GM21515 (cell line): ENCODE data around the gene TAGAP.

Source experiments
- ATAC-seq: cut with Tn5 transposase; IDR thresholded peaks from one replicate; pipeline ENCODE4 v1.9.1; 2021; ENCODE audit not compliant: unreplicated experiment

Gene TAGAP

DNA sequence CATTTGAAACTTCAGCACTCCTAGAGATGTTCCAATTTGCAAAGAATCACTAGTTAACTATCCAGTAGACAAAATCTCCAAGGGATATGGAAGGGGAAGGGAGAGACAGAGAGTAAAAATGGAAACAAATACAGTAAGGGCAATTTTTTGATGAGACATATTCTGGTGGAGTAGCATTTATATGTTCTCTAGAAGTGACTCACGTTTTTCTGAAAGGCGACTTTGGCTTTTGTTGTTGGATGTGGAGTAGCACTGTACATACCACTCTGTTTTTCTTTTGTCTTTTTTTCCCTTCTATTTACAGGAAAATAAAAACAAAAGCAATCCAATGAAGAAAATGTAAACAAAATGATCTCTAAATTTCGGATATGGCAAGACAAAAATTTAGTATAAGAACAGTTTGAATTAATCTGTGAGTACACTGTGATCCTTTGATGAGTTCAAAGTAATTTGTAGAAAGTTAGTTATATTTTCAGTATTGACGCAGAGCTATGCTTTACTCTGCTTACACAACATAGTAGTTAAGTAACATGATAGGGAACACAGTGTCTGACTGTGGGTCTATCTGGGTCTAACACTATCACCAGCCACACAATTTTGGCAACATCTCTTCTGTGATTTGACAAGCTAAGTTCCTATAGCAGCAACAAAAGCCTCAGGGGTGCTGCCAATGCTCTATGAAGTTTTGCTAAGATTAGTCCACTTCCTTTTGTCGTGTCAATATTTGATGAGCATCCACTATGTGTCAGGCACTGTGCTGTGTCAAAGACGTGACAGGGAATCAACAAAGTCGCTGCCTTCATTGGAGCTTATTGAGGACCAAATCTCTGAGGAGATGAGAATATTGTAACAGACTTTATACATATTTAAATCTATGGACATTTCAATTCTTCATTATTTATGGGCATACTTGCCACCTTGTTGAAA is 27.3 kb upstream of the TAGAP start:
- ATAC-seq, result no peak

DNA sequence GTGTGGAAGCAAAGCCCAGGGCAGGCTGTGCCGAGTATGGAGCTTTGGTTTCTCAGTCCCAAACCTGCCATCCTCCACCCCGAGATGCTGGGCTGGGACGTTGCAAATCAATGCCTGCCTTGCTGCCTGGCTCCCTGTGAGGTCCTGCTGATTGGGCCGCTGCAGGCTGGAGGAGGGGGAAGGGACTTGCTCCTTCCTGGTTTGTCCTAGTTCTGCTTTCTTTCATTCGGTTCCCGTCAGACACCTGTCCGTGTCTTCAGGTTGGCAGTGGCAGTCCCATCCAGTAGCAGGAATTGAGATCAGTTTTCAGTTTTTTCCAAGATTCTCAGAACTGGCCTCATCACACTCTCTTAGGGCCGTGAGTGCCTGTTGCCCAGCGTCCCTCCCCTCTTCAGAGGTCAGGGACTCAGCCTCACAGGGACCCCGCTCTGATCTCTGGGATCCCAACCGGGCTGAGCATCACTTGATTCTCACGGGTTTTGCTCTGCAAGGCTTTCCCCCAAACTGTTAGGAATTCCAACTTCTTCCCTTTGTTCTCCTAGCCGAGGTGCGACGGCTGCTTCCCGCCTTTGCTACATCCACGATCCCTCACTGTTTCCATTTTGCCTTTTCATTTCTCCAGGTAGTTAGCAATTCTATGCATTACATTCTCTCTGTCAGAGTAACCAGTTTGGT is 24.2 kb upstream of the TAGAP start:
- ATAC-seq, result no peak

- no peak for ATAC-seq
Measured at GRCh38 chr6:159067334-159067733, 22.5 kb upstream of the TAGAP start.

GRCh38 chr6:159066483-159066882 is 21.7 kb upstream of the TAGAP start:
- no peak for ATAC-seq

- ATAC-seq, result no peak
Measured at GRCh38 chr6:159065759-159066329, 21.1 kb upstream of the TAGAP start.

DNA sequence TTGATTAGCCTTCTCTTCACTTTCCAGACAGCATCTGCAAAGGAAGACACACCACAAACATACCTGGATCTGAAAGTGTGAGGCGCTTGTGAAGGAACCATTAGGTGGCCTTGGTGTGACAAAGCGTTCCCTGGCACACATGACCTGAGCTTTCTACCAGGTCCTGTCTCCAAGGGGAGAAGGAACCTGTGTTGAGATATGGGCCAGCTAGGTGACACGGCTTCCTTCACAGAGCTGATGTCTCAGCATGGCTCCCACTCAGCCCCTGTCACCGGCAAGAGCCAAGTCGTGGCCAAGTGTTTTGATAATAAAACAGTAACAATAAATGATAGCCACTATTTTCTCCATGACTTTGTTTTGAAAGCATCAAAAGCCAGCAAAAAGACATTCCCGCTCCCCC is 20.3 kb upstream of the TAGAP start:
- no peak for ATAC-seq

DNA sequence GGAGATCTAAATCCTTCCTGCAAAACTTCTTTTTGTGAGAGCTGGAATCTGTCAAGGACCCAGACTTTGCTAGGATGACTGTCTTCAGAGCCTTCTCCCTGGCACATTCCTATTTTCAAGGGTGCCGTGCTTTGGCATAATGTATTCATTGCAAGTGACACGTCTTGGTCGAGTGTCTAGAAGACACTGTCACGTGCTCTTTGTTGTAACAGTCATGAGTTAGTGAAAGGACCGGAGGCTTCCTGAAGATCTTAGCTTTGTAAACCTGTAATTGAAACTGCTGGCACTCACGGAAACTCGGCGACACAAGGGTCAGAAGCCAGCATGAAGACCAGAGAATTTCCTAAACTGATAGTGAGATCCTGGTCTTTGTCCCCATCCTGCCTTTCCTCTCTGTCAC is 19.7 kb upstream of the TAGAP start:
- ATAC-seq, result no peak

DNA sequence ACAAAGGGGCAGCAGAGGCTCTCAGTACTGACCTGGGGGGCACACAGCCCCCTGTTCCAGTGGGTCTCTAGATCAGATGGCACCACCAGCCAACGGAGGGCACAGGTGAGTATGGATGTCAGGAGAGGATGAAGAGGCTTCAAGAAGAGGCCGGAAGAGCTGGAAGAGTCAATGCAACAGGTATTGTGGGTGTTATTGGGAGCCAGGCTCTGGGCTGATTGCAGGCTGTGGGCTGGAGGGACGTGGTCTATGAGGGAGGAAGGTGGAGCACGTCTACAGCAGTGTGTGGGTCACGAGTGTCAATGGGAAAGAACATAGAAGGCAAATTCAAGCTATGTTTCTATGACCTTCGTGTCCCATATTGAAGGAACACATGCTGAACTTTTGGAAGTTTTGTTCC is 18.8 kb upstream of the TAGAP start:
- no peak for ATAC-seq

GRCh38 chr6:159062976-159063375 is 18.2 kb upstream of the TAGAP start:
- ATAC-seq, result no peak

- ATAC-seq, result no peak
Measured at GRCh38 chr6:159062564-159062945, 17.8 kb upstream of the TAGAP start.

GRCh38 chr6:159061805-159062563 is 17.2 kb upstream of the TAGAP start:
- no peak for ATAC-seq

DNA sequence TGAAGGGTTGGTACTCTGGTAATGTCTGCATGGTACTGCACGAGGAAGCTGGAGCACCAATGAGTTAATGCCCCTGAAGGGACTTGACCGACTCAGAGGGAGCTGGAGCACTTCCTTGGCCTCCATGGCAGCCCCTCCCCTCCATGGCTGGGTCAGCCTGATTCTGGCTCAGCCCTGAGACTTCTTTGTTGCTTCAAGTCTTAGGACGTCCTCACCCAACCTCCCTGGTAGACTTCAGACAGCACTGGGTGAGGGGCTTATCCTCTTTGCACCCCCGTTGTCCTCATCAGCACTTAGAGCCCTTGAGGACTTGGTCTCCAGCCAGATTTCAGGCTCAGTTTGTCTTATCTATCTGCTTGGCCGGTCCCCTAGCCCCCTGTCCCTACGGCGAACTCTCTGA is 16.4 kb upstream of the TAGAP start:
- no peak for ATAC-seq

DNA sequence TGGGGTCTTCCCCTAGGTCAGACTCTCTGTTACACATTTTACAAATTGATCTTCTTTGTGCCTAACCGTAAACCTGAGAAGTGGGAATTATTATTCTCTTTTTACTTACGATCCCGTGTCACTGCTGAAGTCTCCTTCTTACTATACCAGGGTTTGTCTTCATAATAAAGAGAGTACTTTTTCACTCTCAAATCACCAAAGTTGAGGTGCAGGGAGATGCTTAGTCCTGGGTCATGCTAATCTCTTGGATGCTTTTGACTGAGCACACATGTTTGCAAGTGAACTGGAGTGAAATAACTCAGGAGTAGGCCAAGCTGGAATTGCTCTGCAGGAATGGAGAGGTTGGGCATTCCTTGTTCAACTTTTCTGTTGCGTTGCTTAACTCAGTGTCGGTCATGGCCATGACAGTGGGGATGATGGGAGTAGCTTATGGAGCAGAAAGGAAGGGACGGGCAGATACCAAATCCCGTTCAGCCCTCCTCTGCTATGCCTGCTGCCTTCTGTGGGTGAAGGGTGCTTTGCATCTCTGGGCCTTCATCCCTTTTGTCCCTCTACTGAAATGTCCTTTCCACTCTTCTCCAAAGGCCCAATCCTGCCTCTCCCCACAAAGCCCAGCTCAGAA is 15.2 kb upstream of the TAGAP start:
- ATAC-seq, result no peak

GRCh38 chr6:159059141-159059540 is 14.3 kb upstream of the TAGAP start:
- no peak for ATAC-seq

DNA sequence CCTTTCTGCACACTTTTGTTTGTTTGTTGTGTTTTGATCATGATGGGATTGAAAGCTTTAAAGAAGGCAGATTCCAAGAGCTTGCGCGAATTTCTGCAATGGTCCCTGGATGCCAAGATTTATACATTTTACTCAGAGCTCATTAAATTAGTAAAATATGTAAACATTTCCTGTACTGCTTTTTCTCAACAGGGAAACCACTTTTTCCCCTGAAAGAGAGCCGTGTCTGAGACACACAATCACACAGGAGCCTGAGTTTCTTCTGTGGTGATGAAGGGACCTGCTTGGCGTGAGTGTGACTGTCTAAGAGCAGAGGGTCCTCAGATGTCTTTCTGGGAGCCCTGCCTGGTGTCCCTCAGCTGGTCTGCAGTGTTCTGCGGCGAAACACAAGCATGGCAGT is 12.1 kb upstream of the TAGAP start:
- ATAC-seq, result no peak

- no peak for ATAC-seq
Measured at GRCh38 chr6:159056432-159056831, 11.6 kb upstream of the TAGAP start.

- no peak for ATAC-seq
Measured at GRCh38 chr6:159056003-159056402, 11.2 kb upstream of the TAGAP start.

DNA sequence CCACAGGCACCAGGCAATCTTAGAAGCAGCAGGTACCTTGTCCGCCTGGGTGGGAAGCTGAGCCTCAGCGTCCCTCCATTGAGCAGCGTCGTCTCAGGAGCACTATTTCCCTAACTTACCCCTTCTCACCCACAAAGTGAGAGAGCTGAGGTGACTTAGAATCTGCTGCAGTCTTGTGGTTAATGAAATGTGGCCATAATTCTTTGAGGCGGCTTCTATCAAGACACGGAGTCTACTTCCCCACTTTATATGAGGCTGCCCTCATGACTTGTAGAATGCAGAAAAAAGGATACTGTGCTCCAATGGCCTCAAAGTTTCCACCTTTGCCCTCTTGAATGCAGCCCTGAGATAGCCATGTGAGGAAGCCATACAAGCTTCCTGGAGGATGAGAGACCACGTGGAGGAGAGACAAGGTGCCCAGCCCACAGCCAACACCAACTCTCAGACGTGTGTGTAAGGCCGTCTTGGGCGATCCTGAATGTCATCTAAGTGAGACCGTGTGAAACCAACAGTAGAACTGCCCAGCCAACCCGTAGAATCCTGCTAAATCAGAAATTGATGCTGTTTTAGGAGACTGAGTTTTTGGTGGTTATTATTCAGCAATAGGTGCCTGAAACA is 9.1 kb upstream of the TAGAP start:
- ATAC-seq, result no peak

GRCh38 chr6:159052720-159053119 is 7.9 kb upstream of the TAGAP start:
- ATAC-seq, result no peak

DNA sequence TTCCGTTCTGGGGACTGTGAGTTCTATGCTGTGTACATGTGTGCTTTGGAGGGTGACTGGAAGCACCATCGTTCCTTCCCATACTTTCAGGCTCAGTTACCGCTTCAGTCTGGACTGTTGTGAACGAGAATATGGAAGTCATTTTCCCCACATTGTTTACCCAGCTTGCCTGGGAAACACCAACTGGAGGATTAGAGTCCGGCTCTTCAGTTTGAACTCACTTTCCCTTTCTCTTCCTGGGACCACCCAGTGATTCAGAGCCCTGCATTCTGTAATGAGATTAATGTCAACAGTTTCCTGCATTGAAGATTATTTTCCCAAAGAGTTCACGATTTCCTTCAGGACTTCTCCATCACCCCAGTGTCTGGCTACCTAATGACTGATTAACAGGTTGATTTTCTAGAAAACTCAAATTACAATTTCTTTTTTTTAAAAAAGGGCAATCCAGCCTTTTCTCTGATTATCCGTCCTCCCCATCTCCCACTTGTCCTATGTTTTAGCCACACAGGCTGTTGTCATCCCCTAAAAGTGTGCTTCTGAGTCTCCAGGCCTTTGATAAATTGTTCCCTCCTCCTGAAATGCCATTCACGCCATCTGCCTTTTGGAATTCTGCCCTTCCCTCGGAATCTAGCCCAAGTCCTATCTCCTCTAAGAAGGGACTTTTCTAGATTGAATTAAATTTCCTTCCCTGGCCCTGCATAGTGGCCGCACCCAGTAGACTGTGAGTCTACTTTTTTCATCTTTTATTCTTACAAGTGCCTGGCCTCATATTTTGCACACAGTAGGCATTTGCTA is 3.3 kb upstream of the TAGAP start:
- no peak for ATAC-seq
